Osteoblast (primary cell): ENCODE results near the gene RUBCN. TPM values are rescaled to one million over a fixed set of nuclear protein-coding genes. Genes with fewer than 3 reads are reported as not detected.

Source experiments
- DNase-seq: peaks from one replicate; pipeline ENCODE4 v3.0.0; 2011; ENCODE audit warnings: low spot score, mixed read lengths; ENCODE audit not compliant: insufficient read length; ENCODE audit errors: missing footprints
- H2AFZ ChIP-seq: 2 replicates; pipeline ENCODE4 v1.6.0; 2011; ENCODE audit warnings: mild to moderate bottlenecking, low read length
- H3K27ac ChIP-seq: 2 replicates; pipeline ENCODE4 v1.5.1; 2011; ENCODE audit warnings: mild to moderate bottlenecking, low read depth, low read length, moderate library complexity
- H3K27me3 ChIP-seq: 2 replicates; pipeline ENCODE4 v1.6.0; 2012; ENCODE audit warnings: mild to moderate bottlenecking, control low read depth, inconsistent platforms, low read length, moderate library complexity; ENCODE audit not compliant: insufficient read depth
- H3K36me3 ChIP-seq: 2 replicates; pipeline ENCODE4 v1.5.1; 2011; ENCODE audit warnings: mild to moderate bottlenecking, low read length, control low read depth, moderate library complexity; ENCODE audit not compliant: insufficient read depth
- H3K4me1 ChIP-seq: 2 replicates; pipeline ENCODE4 v1.5.1; 2011; ENCODE audit warnings: mild to moderate bottlenecking, low read length, control low read depth, moderate library complexity; ENCODE audit not compliant: insufficient read depth
- H3K4me2 ChIP-seq: 2 replicates; pipeline ENCODE4 v1.6.0; 2011; ENCODE audit warnings: mild to moderate bottlenecking, low read length; ENCODE audit not compliant: insufficient read depth
- H3K4me3 ChIP-seq: fragments of 200-600 bp; sonication (generic); 3 replicates; pipeline ENCODE4 v1.5.1; 2012; ENCODE audit warnings: mild to moderate bottlenecking, low read length, inconsistent platforms; ENCODE audit not compliant: insufficient read depth
- H3K79me2 ChIP-seq: 2 replicates; pipeline ENCODE4 v1.6.0; 2012; ENCODE audit warnings: mild to moderate bottlenecking, low read length, control low read depth, inconsistent platforms; ENCODE audit not compliant: insufficient read depth
- H3K9me3 ChIP-seq: 2 replicates; pipeline ENCODE4 v1.5.1; 2011; ENCODE audit warnings: low read depth, low read length, control low read depth
- H4K20me1 ChIP-seq: 2 replicates; pipeline ENCODE4 v1.6.0; 2012; ENCODE audit warnings: mild to moderate bottlenecking, low read length, control low read depth; ENCODE audit not compliant: insufficient read depth
- CTCF ChIP-seq: IDR thresholded peaks from 2 replicates; pipeline ENCODE4 v1.5.1; 2011; ENCODE audit warnings: mild to moderate bottlenecking, low read depth, low read length, moderate library complexity; ENCODE audit errors: extremely low read depth
- total RNA-seq: library from RNA; depleted of rRNA; stranded (reverse); fragments of >200 nt; gene quantifications from 2 replicates; pipeline ENCODE4 v1.2.3, GENCODE V29; 2012

RUBCN gene
- total RNA-seq, 1 donor, result 23.2 TPM

- H3K27me3 ChIP-seq, result no peaks in the 10 kb centered on the region
- H3K79me2 ChIP-seq, result peaks cover 63% of the 10 kb centered on the region
- no peak overlapping the region for H3K4me3 ChIP-seq
- DNase-seq, result peak; percentile 34
- no peak for TF ChIP-seq CTCF
- peaks cover 40% of the 10 kb centered on the region for H4K20me1 ChIP-seq
- H3K9me3 ChIP-seq, result no peaks in the 10 kb centered on the region
- no peaks in the 10 kb centered on the region for H3K36me3 ChIP-seq
- peak overlapping the region; percentile 98 for H3K4me2 ChIP-seq
- no peak overlapping the region for H2AFZ ChIP-seq
- no peak overlapping the region for H3K27ac ChIP-seq
- peaks cover 22% of the 10 kb centered on the region for H3K4me1 ChIP-seq
Observed at GRCh38 chr3:197752107-197752506, 15.4 kb upstream of the RUBCN start.

- Histone ChIP-seq H3K4me3 (peak overlapping the region; percentile 87), H3K9me3 (no peaks in the 10 kb centered on the region), H4K20me1 (peaks cover 36% of the 10 kb centered on the region), H2AFZ (peak overlapping the region; percentile 72), H3K79me2 (peaks cover 53% of the 10 kb centered on the region), H3K4me1 (peaks cover 22% of the 10 kb centered on the region), H3K4me2 (peak overlapping the region; percentile 98), H3K36me3 (no peaks in the 10 kb centered on the region), H3K27me3 (no peaks in the 10 kb centered on the region), H3K27ac (peak overlapping the region; percentile 70)
- DNase-seq, result peak; percentile 88
- no peak for TF ChIP-seq CTCF
Observed at GRCh38 chr3:197750858-197751737, 14.4 kb upstream of the RUBCN start.

DNA sequence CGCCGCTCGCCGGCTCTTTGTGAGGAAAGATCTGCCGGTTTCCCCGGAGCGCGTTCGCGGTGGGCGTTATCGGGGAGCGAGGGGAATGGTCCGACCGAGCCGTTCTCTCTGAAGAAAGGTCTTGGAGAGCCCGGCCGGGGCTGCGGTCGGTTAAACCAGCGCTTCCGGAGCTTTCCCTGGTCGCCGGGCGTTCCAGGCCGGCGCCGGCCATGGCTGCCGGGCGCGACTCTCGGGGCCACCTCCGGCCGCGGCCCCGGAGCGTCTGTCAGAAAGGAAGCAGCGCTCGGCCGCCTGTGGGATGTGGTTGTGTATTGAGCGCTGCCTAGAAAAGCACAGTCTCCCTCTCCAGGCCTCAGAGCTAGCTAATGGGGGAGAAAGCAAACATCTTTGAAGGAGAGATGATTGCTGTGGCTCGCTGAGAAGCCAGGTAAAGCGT, 13.7 kb upstream of the RUBCN start:
- no peak for TF ChIP-seq CTCF
- Histone ChIP-seq H3K4me1 (peaks cover 19% of the 10 kb centered on the region), H3K27me3 (no peaks in the 10 kb centered on the region), H3K36me3 (no peaks in the 10 kb centered on the region), H3K79me2 (peaks cover 47% of the 10 kb centered on the region), H3K9me3 (no peaks in the 10 kb centered on the region), H3K4me2 (peak overlapping the region; percentile 98), H2AFZ (peak overlapping the region; percentile 72), H4K20me1 (peaks cover 36% of the 10 kb centered on the region), H3K4me3 (peak overlapping the region; percentile 87), H3K27ac (peak overlapping the region; percentile 70)
- peak; percentile 95 for DNase-seq
